ENCODE measurements around the gene CHID1. TPM values are rescaled to one million over a fixed set of nuclear protein-coding genes. Genes with fewer than 3 reads are reported as not detected.

Gene CHID1
- total RNA-seq, 2 experiments from 2014 or later, result 30.6 to 71.1 TPM

DNA sequence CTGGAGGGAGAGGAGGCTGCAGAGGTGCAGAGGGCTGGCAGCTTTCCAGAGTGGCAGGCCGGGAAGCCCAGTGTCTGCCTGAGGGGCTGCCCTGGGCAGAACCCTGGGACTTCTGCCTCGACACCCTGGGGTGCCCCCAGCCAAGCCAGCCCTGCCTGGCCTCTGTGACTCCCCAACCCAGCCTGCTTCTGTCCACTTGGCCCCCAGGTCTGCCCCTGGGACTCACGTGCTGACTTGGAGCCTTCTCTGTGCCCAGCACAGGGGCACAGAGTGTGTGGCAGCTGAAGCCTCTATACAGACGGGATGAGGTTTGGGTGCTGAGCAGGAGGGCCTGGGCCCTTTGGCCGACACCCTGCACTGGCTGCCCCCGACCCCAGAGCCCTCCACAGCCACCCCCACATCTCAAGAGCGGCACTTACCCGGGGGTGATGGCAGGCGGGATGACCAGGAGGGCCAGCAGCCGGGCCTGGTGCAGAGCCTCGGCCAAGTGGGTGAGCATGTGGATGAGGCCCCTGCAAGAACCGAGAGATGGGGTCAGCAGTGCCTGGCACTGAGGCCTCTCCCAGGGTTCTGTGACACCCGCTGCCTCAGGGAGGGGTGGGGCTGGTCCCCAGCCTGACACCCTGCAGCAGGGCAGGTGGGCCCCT lies 17.5 kb downstream of the CHID1 start:
- Histone ChIP-seq H3K4me2 (ENCODE audit: low read length) (no peak overlapping the region), H4K20me1 (ENCODE audit: insufficient read depth, low read length) (no peaks in the 10 kb centered on the region; the same call in 1 of the 2 replicates), H3K9me3 (ENCODE audit: low read length) (no peaks in the 10 kb centered on the region), H3K27ac (ENCODE audit: low read depth, low read length, poor library complexity, severe bottlenecking) (no peak overlapping the region), H3K9me2 (ENCODE audit: insufficient read depth, low read length) (no peaks in the 10 kb centered on the region), H3K36me3 (ENCODE audit: insufficient read depth, low read length) (peaks cover under 1% of the 10 kb centered on the region; the same call in 1 of the 2 replicates), H3K4me1 (ENCODE audit: insufficient read depth, low read length, poor library complexity, severe bottlenecking) (no peaks in the 10 kb centered on the region), H3K4me3 (ENCODE audit: low read depth, low read length, poor library complexity, severe bottlenecking) (no peak overlapping the region), H2AFZ (ENCODE audit: low read length) (no peak overlapping the region), H3K79me2 (ENCODE audit: insufficient read depth, low read depth, low read length) (no peaks in the 10 kb centered on the region)
- ChIA-PET POLR2A (no interaction called here), CTCF (ENCODE audit: unreplicated experiment) (no interaction called here)
- DNase-seq (ENCODE audit: low spot score), result no peak
- TF ChIP-seq, protein P1, sequence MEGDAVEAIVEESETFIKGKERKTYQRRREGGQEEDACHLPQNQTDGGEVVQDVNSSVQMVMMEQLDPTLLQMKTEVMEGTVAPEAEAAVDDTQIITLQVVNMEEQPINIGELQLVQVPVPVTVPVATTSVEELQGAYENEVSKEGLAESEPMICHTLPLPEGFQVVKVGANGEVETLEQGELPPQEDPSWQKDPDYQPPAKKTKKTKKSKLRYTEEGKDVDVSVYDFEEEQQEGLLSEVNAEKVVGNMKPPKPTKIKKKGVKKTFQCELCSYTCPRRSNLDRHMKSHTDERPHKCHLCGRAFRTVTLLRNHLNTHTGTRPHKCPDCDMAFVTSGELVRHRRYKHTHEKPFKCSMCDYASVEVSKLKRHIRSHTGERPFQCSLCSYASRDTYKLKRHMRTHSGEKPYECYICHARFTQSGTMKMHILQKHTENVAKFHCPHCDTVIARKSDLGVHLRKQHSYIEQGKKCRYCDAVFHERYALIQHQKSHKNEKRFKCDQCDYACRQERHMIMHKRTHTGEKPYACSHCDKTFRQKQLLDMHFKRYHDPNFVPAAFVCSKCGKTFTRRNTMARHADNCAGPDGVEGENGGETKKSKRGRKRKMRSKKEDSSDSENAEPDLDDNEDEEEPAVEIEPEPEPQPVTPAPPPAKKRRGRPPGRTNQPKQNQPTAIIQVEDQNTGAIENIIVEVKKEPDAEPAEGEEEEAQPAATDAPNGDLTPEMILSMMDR (conservative IDR thresholded peaks at IDR 0.05; ENCODE audit: low read length), result no peak
- TF ChIP-seq EZH2phosphoT487 (IDR thresholded peaks at IDR 0.05; ENCODE audit: borderline replicate concordance, low read depth, low read length), result no peak
- intact Hi-C loops (cut with micrococcal nuclease; ENCODE audit: unreplicated experiment), result no loop called here
- BruUV-seq (replicated peaks), result no TSS peak

DNA sequence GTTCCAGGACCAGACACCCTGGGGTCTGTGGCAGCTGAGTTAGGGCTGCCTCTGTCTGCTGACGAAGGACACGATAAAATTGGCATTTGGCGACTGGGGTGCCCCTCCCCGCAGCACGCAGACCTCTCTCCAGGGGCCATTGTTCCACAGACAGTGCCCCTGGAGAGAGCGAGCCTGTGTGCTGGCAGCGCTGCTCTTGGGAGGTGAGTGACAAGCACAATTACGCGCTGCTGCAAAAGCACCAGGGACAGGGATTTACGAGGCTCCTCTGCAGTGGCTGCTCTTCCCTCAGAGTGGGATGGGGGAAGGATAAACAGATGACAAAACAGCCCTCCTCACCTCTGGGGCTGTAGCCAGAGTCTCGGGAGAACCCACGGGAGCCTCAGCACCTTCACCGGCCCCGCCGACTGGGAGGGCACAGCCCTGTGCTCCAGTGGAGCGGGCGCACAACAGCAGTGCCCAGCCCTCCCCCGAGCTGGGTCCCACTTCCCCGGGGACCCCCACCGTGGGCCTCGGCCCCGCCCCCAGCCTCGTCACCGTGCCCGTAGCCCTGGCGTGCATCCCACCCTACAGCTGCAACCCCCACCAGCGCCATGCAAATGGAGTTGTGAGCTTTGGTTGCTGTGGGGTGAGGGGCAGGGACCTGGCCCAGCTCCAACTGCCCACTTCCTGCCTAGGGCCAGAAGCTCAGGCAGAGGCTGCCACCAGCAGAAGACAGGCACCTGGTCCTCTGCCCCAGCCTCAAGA lies 19.6 kb downstream of the CHID1 start:
- Histone ChIP-seq H3K36me3 (ENCODE audit: insufficient read depth, low read length) (peaks cover 19% of the 10 kb centered on the region), H2AFZ (ENCODE audit: low read length) (no peak overlapping the region), H3K9me2 (ENCODE audit: insufficient read depth, low read length) (no peaks in the 10 kb centered on the region), H3K4me3 (ENCODE audit: low read depth, low read length, poor library complexity, severe bottlenecking) (no peak overlapping the region), H3K79me2 (ENCODE audit: insufficient read depth, low read depth, low read length) (no peaks in the 10 kb centered on the region), H3K27ac (ENCODE audit: low read depth, low read length, poor library complexity, severe bottlenecking) (no peak overlapping the region), H3K4me2 (ENCODE audit: low read length) (no peak overlapping the region), H4K20me1 (ENCODE audit: insufficient read depth, low read length) (no peaks in the 10 kb centered on the region; the same call in 1 of the 2 replicates), H3K9me3 (ENCODE audit: low read length) (no peaks in the 10 kb centered on the region), H3K4me1 (ENCODE audit: insufficient read depth, low read length, poor library complexity, severe bottlenecking) (no peaks in the 10 kb centered on the region)
- ChIA-PET POLR2A (no interaction called here), CTCF (ENCODE audit: unreplicated experiment) (no interaction called here)
- no peak for TF ChIP-seq EZH2phosphoT487 (IDR thresholded peaks at IDR 0.05; ENCODE audit: borderline replicate concordance, low read depth, low read length)
- TF ChIP-seq, protein P1 (conservative IDR thresholded peaks at IDR 0.05; ENCODE audit: low read length), result no peak
- BruUV-seq (replicated peaks), result no TSS peak
- intact Hi-C loops (cut with micrococcal nuclease; ENCODE audit: unreplicated experiment), result no loop called here
- no peak for DNase-seq (ENCODE audit: low spot score)

Data from OCI-LY7 (cell line).